Measurements from ENCODE around the gene CDK5RAP3. TPM values are rescaled to one million over a fixed set of nuclear protein-coding genes. Genes with fewer than 3 reads are reported as not detected.

The CDK5RAP3 gene
- total and polyA plus RNA-seq, 2 of the 13 experiments (the other 11 are each of a cell fraction or from before 2014, with no cell fraction given) = 128 to 154 TPM

GRCh38 chr17:48011405-48012150 is 40.7 kb downstream of the CDK5RAP3 start (continued):
- TF ChIP-seq ZNF687 (CRISPR knock-in tag; IDR thresholded peaks at IDR 0.05) (peak; percentile 21; the same call in 1 of the 2 replicates), MEIS1 (CRISPR knock-in tag; IDR thresholded peaks at IDR 0.05; ENCODE audit: borderline replicate concordance) (0 out of 2 replicates have a peak, but pooled peaks have one; percentile 19), ZBED4 (CRISPR knock-in tag; IDR thresholded peaks at IDR 0.05; ENCODE audit: borderline replicate concordance) (0 out of 2 replicates have a peak, but pooled peaks have one; percentile 24), E2F5 (CRISPR knock-in tag; conservative IDR thresholded peaks at IDR 0.05) (no peak), ARNT2 (CRISPR knock-in tag; IDR thresholded peaks at IDR 0.05; ENCODE audit: low read depth) (no peak), ZNF512B (CRISPR knock-in tag; IDR thresholded peaks at IDR 0.05; ENCODE audit: borderline replicate concordance) (0 out of 2 replicates have a peak, but pooled peaks have one; percentile 62), EZH2 (conservative IDR thresholded peaks at IDR 0.05; ENCODE audit: low read depth, low read length) (peak; percentile 72), MYC (CRISPR knock-in tag; IDR thresholded peaks at IDR 0.05; ENCODE audit: borderline replicate concordance) (0 out of 2 replicates have a peak, but pooled peaks have one; percentile 5), HOXA9 (CRISPR knock-in tag; IDR thresholded peaks at IDR 0.05; ENCODE audit: borderline replicate concordance) (no peak), HOXD1 (CRISPR knock-in tag; IDR thresholded peaks at IDR 0.05) (no peak), CTCF (CRISPR knock-in tag; IDR thresholded peaks at IDR 0.05) (peak; percentile 58), STAG1 (CRISPR knock-in tag; IDR thresholded peaks at IDR 0.05) (peak; percentile 41), PCBP2 (optimal IDR thresholded peaks at IDR 0.05; ENCODE audit: low read depth, low read length, poor library complexity, severe bottlenecking) (no peak)
